Activated CD4-positive, alpha-beta T cell treated with anti-CD3 and anti-CD28 coated beads, Interleukin-2, amount 50 U/mL, for 4 hours (primary cell): ENCODE results near the gene NTSR1.

Experiments used
- DNase-seq, 2 experiments: peaks; one replicate each; pipeline ENCODE4 v3.0.0-alpha.2; 2020

NTSR1 gene

DNA sequence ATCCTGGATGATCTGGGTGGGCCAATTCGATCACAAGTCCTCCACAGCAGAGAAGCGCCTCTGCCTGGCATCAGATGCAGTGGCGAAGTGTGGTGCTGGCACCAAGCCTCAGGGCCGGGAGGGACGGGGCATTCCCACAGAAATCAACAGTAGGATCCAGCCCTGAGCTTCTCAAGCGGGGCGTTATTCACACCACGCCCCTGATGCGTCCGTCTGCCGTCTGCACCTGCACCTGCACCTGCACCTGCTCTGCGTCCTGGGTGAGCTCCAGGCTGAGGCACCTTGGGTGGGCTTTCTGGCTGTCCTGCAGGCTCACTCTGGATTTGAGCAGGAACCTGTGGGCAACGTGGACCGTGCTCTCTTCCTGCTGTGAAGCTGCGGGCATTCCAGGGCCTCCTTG, 13.8 kb upstream of the NTSR1 start:
- no peak for DNase-seq

DNA sequence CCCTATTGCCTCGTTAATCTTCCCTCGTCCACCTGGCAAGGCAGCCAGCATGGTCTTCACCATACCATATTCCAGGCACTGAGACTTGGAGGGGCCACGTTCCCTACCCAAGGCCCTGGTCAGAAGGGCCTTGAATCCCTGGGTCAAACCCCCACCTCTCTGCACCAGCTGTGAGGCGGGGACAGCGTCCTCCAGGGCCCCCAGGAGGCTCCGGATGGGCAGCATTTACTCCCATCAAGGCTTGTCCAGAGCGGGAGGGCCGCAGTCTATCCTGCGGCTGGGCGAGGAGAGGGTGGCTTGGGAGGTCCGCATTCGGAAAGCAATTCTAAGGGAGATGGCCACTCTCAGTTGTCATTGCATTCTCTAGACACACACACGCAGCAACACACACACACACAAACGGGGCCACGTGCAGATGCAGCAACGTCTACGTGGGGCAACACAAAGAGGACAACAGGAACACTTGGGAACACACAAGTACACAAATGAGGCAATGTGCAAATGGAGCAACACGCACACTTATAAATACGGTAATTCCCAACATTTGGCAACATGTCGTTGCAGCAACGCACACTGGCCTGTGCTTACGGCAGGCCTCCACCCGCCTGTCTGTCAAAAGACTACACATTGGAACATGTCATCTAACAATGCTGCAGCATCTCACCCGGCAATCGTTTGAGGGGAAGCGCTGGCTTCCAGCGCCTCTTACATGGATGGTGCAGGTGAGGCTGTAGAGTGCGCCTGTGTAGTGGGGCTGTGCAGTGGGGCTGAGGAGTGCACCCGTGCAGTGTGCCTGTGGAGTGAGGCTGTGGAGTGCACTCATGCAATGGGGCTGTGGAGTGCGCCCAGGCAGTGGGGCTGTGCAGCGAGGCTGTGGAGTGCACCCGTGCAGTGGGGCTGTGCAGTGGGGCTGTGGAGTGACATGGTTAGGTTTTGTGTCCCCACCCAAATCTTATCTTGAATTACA, 12.9 kb upstream of the NTSR1 start:
- no peak for DNase-seq

DNA sequence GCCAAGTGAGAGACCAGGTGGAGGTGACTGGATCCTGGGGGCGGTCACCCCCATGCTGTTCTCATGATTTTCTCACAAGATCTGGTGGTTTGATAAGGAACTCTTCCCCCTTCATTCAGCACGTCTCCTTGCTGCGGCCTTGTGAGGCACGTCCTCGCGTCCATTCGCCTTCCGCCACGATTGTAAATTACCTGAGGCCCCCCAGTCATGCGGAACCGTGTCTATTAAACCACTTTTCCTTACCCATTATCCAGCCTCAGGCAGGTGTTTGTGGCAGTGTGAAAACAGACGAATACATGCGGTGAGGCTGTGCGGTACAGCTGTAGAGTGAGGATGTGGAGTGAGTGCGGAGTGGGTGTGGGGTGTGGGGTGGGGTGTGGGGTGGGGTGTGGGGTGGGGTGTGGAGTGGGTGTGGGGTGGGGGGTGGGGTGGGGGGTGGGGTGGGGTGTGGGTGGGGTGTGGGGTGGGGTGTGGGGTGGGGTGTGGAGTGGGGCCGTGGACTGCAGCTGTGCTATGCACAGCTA, 12.1 kb upstream of the NTSR1 start:
- DNase-seq = no peak

DNA sequence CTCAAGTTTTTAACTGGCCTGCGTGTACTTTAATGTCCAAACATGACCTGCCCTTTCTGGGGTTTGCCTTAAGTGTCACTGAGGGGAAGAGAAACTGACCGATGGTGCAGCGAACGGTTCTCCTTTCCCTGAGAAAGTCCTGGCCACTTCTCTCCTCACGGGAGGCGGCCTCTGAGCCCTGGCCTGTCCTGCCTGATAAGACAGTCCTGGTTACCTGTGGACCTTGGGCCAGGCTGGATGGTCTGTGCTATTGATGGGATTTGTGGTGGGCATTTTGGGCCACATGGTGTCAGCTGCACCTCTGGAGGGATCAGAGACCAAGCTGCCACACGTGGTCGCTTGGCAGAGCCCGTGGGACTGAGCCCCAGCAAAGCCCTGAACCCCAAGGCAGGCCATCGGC, 11.6 kb upstream of the NTSR1 start:
- no peak for DNase-seq

DNA sequence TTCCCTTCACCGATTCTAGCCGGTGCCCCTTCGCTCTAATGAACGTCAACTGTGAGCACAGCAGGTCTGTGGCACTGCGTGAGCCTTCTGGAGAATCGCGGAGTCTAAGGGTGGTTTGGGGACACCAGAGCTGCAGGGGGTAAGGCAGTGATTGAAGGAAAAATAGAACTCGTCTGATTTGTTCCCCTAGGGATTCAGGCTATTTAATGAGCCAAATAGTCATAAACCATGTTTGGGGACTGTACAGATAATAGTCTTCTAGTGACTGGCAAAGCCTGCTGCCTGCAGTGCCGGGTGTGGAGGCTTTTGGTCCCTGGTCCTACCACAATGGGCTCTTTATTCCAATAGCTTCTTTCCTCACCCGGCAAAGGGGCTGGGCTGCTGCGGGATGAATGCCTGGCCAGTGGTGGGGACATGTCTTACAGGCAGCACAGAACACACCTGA, 11.1 kb upstream of the NTSR1 start:
- DNase-seq = no peak

DNA sequence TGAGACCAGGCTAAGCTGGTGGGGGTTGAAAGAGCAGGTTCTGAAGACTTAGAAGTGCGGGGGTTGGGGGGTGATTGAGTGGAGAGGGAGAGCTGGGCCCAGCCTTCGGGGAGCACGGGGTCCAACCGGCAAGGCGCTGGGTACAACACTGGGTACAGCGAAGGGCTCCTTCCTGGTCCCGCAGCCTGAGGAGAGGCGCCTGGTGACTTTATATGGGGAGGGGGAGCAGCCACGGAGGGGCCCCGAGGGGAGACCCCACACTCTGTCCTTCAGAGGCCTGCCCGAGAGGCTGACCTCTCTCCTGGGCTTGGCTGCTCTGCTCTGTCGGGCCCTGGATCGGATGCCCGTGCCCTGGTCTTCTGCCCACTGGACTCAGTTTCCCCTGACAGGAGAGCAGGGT, 10.4 kb upstream of the NTSR1 start:
- no peak for DNase-seq

GRCh38 chr20:62699296-62699695, 9.3 kb upstream of the NTSR1 start:
- DNase-seq = no peak

GRCh38 chr20:62699741-62700140, 8.9 kb upstream of the NTSR1 start:
- DNase-seq = no peak

DNA sequence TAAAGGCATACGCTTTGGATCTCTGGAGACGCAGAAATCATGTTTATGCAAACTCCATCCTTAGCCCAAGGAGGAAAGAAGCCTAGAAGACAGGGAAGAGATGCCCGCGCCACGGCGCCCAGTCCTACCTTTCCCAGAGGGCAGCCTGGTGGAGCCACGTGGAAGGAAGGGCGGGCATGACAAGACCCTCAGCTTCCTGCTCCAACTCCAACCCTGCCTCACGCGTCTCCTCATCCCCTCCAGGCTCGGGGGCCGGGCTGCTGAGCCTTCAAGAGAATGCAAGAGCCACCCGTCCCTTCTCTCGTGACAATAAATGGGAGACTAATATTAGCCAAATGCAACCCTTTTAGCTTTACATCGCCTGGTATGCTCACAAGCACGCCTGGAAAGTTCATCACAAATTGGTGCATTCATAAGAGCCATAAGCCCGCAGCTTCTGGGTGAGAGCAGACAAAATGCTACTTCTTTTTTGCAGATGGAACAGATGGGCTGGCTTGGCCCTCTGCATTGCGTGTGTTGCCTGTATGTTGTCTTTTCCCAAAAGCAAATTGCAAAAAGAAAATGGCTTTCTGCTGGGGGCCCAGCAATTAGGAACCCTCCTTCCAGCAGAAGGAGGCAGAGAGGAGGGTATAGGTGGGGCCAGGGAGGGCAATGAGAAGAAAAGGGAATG, 8.2 kb upstream of the NTSR1 start:
- DNase-seq = no peak

DNA sequence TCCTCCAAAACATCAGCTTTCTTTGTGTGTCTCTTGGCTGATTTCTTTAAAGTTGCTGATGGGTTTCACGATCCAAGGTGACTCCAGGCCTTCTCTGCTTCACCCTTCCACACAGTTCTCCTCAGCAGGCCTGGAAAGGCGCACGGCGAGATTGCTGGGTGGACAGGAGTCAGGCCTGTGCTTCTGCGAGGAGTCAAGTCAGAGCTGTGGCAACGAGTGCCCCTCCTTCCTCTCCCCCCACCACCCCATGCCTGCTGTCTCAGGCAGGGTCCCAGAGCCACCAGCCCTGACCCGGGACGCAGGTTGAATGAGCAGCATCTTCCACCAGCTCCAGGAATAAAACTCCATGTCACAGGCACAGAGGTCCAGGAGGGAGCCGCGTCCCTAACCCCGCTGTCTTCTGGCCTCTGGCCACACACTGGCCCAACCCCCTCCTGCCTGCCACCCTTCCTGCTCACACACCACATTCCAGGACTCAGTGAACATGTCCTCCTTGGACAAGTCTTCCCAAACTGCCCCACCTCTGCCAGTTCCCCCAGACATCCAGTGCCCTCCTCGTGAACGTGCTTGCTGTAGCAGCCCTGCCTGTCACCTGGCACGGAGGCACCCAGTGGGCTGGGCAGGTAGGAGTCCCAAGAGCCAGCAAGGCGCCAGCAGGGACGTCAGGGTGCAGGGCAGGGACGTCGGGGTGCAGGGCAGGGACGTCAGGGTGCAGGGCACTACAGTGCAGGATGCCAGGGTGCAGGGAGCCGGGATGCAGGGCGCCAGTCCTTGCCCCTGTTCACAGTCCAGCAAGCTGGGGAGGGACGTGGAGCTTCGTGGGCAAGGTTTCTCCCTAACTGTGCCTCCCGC, 7.2 kb upstream of the NTSR1 start:
- no peak for DNase-seq

- DNase-seq = no peak
Observed at GRCh38 chr20:62702013-62702300, 6.7 kb upstream of the NTSR1 start.

DNA sequence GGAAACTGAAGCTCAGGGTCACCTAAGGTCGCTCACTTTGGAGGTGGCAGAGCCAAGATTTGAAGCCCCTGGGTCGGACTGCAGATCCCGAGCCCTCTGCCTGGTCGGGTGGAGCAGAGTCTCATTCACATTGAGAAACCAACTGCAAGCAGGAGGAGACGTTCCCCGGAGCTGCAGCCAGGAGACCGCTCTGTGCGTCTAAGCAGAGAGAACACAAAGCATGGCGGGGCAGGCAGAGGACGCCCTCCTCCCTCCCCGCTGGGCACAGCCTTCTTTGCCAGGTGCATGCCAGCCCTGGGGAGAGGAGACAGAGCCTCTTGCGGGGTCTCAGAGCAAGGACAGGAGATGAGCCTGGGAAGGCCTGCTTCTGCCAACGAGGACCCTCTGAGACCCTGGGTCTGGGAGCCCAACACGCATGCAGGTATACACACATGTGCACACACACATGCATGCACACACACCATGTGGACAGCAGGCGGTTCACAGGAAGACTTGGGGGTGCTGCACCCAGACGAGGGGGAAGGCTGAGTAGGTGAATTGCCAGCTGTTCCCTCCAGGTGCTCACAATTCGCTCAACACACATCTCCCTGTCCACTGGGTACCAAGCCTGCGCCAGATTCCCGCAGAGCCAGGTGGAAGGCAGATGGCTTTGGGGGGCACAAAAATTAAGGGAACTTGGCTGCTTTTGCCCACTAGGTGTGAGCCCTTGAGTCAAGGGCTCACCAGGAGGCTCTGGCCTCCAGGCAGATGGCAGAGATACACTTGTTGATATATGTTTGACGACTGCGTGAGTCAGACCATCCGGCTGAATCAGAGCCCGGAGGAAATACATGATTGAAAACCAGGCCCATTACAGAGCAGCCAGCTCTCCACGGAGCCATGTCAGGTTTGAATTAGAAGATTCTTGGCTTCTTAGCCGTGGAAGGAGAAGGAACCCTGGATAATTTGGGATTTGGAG, 5.5 kb upstream of the NTSR1 start:
- peak in 1 of 2 experiments; percentile 16 for DNase-seq

DNA sequence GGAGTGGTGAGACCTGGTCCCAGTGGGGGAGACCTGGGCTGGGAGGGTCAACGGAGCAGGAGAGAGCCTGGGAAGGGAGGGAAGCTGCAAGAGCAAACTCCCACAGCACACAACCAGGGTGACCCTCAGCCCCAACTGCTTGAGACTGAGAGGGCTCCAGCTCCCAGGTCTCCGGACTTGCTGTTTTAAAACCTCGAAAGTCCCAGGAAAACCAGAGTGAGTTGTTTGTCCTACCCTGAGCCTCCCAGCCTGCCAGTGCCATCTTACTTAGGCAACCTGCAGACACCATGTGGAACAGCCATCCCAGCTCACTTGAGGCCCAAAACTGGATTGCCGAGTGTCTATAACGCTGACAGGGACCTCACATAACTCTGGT, 4.8 kb upstream of the NTSR1 start:
- no peak for DNase-seq

DNA sequence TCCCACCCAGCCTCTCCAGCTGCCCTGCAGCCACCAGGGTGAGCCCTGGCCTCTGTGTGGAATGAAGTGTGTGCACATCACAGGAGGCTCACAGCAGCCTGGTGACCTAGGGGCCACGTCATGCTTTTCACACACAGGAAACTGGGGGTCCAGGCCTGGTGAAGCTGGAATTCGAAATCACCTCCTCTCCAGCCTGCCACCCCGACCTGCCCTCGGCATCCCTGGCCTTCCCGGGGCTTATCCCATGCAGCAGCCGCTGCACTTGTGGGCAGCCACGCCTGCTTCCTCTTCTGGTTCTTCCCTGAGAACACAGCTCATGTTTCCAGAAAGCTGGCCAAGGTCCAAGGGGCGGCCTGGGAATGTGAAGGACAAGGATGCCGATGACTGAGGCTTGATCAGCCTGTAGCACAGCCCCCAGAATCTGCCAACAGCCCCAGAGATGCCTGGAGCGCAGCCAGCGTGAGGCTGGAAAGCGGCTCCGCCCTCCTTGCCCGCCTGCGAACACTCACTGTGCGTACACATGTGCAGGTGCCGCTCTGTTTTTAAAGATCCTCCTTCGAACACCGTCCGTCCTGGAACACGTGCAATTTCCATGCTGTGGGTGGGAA, 4.2 kb upstream of the NTSR1 start:
- DNase-seq = no peak

DNA sequence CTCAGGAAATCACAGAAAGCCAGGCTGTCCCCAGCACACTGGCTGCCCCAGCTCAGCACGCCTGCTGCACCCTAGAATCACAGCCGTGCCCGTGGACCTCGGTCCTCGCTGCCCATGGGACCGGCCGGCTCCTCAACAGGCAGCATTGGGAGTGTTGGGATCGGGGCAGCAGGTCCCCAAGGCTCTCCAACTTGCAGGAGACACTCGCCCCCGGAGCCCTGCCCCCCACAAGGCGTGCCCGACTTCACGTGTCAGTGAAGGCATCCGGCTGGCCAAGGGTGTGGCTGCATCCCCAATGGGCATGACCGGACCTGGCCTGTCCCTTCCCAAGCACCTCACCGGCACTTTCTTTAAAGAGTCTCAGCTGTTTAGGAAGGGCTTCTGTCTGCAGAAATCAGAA, 3.0 kb upstream of the NTSR1 start:
- no peak for DNase-seq

DNA sequence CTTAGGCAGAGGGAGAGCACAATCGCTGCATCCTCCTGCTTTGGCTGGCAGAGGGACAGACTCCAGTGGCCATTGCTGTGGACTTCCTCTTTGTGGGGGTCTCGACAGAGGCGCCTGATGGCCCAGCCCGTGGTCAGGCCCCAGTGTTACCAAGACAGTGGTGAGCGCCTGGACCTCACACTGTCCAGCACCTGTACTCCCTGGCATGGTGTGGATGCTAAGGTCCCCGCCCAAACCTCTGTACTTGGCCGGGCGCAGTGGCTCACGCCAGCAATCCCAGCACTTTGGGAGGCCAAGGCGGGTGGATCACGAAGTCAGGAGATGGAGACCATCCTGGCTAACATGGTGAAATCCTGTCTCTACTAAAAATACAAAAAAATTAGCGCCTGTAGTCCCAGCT, 2.3 kb upstream of the NTSR1 start:
- DNase-seq = no peak

DNA sequence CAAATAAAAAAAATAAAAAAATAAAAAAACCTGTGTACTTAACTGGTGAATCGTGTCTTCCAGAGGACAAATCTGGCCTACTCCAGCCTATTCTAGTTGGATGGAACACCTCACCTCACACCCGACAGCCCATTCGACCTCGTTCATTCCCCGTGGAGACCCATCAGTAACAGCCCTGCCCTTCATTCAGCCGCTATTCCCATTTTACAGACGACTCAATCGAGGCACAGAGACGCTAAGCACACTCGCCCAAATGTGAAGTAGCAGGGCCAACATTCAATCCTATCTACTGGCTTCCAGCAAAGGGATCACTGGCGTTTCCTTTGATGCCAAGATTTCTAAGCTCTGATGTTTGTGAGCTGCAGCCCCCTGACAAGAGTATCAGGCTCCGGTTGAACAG, 1.8 kb upstream of the NTSR1 start:
- no peak for DNase-seq

GRCh38 chr20:62707276-62707920, 1.2 kb upstream of the NTSR1 start:
- no peak for DNase-seq

DNA sequence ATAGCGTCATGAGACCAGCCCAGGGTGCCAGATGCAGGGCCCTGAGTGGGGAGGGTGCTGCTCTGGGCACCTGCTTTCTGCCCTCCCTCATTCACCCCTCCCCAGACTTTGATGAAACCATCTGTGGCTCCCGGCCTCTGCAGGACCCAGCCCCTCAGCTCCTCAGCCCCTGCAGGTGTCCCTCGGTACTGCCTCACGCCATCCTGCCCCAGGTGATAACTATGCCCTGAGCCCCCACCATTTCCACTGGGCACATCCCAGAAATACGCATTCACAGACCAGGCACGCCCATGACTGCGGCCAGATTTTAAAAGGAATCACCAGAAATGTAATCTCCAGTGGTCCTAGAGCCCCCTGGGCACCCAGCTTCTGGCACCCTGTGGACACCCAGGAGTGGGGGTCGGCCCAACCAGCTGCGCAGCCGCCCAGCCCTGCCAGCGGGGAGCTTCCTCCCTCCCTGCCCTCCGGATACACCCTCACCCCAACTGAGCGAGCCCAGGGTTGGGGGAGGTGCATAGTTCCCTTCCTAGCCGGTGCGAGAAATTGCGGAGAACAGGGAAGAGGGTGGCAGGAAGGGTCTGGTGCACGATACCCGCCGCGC, 615 bp upstream of the NTSR1 start:
- DNase-seq = peak in 1 of 2 experiments; percentile 19

DNA sequence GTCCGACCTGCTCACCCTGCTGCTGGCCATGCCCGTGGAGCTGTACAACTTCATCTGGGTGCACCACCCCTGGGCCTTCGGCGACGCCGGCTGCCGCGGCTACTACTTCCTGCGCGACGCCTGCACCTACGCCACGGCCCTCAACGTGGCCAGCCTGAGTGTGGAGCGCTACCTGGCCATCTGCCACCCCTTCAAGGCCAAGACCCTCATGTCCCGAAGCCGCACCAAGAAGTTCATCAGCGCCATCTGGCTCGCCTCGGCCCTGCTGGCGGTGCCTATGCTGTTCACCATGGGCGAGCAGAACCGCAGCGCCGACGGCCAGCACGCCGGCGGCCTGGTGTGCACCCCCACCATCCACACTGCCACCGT, 885 bp downstream of the NTSR1 start:
- no peak for DNase-seq
